ENCODE measurements around the gene RUNX2. TPM values are rescaled to one million over a fixed set of nuclear protein-coding genes. Genes with fewer than 3 reads are reported as not detected.

Gene RUNX2
- total and polyA plus RNA-seq, 10 of the 15 experiments (the other 5 are each of a cell fraction or from before 2014, with no cell fraction given): 0.01 to 0.77 (median 0.15) TPM; not detected in 3

- in situ Hi-C loops (cut with MboI) (no loop called here), intact Hi-C loops (cut with micrococcal nuclease; ENCODE audit: unreplicated experiment) (no loop called here)
- no peak overlapping the region for H3K9ac ChIP-seq (ENCODE audit: control insufficient read depth, insufficient read depth, low read length)
- no TSS peak for BruUV-seq (replicated peaks)
- H3K27ac ChIP-seq (ENCODE audit: control insufficient read depth, insufficient read depth): no peak overlapping the region
- TF ChIP-seq EGR1 (IDR thresholded peaks at IDR 0.05; ENCODE audit: borderline replicate concordance in 1 of 2, low read depth in 2 of 2, low read length in 2 of 2): no peak
- TF ChIP-seq, protein P1, sequence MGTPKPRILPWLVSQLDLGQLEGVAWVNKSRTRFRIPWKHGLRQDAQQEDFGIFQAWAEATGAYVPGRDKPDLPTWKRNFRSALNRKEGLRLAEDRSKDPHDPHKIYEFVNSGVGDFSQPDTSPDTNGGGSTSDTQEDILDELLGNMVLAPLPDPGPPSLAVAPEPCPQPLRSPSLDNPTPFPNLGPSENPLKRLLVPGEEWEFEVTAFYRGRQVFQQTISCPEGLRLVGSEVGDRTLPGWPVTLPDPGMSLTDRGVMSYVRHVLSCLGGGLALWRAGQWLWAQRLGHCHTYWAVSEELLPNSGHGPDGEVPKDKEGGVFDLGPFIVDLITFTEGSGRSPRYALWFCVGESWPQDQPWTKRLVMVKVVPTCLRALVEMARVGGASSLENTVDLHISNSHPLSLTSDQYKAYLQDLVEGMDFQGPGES (IDR thresholded peaks at IDR 0.05): no peak
- no peak for TF ChIP-seq HDAC2 (IDR thresholded peaks at IDR 0.05)
- no peak for TF ChIP-seq NR2C1 (IDR thresholded peaks at IDR 0.05)
- TF ChIP-seq CHD1 (IDR thresholded peaks at IDR 0.05; ENCODE audit: low read depth, low read length): no peak
- no peak for TF ChIP-seq RCOR1 (conservative IDR thresholded peaks at IDR 0.05; ENCODE audit: low read depth, low read length)
- no peak for TF ChIP-seq SMAD5 (IDR thresholded peaks at IDR 0.05; ENCODE audit: low read depth)
- H3K4me2 ChIP-seq (ENCODE audit: control insufficient read depth, insufficient read depth): no peak overlapping the region
- no peaks in the 10 kb centered on the region for H3K79me2 ChIP-seq (ENCODE audit: control insufficient read depth, insufficient read depth, low read length)
- ChIA-PET CTCF (no interaction called here), RAD21 (ENCODE audit: unreplicated experiment) (no interaction called here), SMC1A (ENCODE audit: uncharacterized antibody, unreplicated experiment) (interaction anchor here (1.1 kb wide), 1 partner anchor 13 kb away, joined by 3 read pairs; no protein-coding TSS in a partner anchor), POLR2A (no interaction called here)
- DNase-seq (ENCODE audit: low read depth, low spot score) (no peak), ATAC-seq (no peak), FAIRE-seq (no peak)
- H3K4me3 ChIP-seq: no peak overlapping the region
- no peaks in the 10 kb centered on the region for H4K20me1 ChIP-seq (ENCODE audit: control insufficient read depth, insufficient read depth)
- no peaks in the 10 kb centered on the region; the same call in 2 of the 3 replicates for H3K9me3 ChIP-seq (replicated peaks; ENCODE audit: control insufficient read depth, insufficient read depth, low read length)
- H3K36me3 ChIP-seq (ENCODE audit: control insufficient read depth in 2 of 2, insufficient read depth in 2 of 2, low read length in 1 of 2): no peaks in the 10 kb centered on the region
- peaks cover 0 to 6% of the 10 kb centered on the region in 2 experiments; a peak in 3 of 4 replicates for H3K27me3 ChIP-seq (replicated peaks in 1 of 2; ENCODE audit: control insufficient read depth in 2 of 2, insufficient read depth in 2 of 2, low read length in 1 of 2)
- H2AFZ ChIP-seq (ENCODE audit: control insufficient read depth, low read depth, low read length): no peak overlapping the region
- WGBS (ENCODE audit: insufficient coverage, insufficient replicate concordance, low lambda C conversion rate, missing lambda C conversion rate): 30% methylated on average over 1 of the region's 1 CpG
- H3K4me1 ChIP-seq (ENCODE audit: control insufficient read depth, insufficient read depth, low read length): no peaks in the 10 kb centered on the region
These were observed 324.3 kb downstream of the RUNX2 start for GRCh38 chr6:45652416-45652815.
